Dermis microvascular lymphatic vessel endothelial cell (primary cell): Measurements from ENCODE around the gene CEP295NL. TPM values are rescaled to one million over a fixed set of nuclear protein-coding genes. Genes with fewer than 3 reads are reported as not detected.
"Not testable (repeated sequence)": the region's sequence is repeated elsewhere in the genome, so short reads cannot be mapped to it uniquely, and the experiment has no call there.

Experiments
- DNase-seq, 2 donors: peaks; one replicate each; pipeline versions ENCODE4 v3.0.0 to v3.0.0-alpha.2; 2010; ENCODE audit warnings: low read depth in 2 of 2
- total RNA-seq: library from RNA; depleted of rRNA; stranded (reverse); fragments of >200 nt; gene quantifications from 2 replicates; pipeline ENCODE4 v1.2.1, GENCODE V29; 2014

Gene CEP295NL
- total RNA-seq, 1 donor from 2014 or later: 0.64 TPM

DNA sequence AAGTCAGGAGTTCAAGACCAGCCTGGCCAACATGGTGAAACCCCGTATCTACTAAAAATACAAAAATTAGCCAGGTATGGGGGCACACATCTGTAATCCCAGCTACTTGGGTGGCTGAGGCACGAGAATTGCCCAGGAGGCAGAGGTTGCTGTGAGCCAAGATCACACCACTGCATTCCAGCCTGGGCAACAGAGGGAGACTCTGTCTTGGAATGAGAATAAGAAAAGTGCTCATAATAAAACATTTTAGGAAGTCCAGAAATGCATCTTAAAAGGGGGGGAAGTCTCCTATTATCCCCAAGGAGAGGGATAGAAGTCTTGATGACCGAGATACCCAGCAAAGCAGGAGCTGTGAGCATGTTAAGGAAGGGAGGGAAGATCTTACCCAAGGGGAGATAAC is 36.0 kb downstream of the CEP295NL start:
- DNase-seq: not testable (repeated sequence)

DNA sequence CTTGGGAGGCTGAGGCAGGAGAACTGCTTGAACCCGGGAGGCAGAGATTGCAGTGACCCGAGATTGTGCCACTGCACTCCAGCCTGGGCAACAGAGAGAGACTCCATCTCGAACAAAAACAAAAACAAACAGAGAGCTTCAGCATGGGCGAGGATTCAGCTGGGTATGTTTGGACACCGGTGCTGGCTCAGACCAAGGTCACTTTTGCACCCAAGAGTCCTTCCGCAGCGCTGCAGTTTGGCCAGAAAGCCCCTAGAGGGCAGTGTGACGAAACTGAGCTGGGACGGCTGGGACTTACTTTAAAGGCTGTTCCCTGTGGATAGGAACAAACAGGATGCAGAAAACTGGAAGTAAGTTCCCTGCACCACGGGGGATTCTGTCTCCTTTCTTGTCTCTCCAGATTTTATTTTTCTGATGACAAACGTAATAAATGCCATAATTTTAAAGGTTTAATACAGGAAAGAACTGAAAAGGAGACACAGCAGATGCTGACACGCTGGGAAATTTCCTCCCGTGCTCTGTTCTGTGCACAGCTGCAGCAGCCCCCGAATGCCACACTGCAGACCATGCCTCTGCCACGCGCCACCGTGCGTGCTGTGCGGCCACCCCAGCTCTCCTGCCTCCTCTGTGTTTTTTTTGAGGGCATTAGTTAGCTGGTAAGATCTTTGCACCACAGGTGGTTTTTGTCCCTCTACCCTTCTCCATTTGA is 37.2 kb downstream of the CEP295NL start:
- peak; percentile 61 to 83 for DNase-seq

DNA sequence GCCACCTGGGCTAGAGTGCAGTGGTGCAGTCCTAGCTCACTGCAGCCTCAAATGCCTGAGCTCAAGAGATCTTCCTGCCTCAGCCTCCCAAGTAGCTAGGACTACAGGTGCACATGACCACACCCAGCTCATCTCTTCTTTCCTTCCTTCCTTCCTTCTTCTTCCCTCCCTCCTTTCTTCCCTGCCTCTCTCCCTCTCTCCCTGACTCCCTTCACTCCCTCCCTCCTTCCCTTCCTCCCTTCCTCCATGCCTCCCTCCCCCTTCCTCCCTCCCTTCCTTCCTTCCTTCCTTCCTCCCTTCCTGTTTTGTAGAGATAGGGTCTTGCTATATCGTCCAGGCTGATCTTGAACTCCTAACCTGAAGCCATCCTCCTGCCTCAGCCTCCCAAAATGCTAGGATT is 38.9 kb downstream of the CEP295NL start:
- DNase-seq: no peak

DNA sequence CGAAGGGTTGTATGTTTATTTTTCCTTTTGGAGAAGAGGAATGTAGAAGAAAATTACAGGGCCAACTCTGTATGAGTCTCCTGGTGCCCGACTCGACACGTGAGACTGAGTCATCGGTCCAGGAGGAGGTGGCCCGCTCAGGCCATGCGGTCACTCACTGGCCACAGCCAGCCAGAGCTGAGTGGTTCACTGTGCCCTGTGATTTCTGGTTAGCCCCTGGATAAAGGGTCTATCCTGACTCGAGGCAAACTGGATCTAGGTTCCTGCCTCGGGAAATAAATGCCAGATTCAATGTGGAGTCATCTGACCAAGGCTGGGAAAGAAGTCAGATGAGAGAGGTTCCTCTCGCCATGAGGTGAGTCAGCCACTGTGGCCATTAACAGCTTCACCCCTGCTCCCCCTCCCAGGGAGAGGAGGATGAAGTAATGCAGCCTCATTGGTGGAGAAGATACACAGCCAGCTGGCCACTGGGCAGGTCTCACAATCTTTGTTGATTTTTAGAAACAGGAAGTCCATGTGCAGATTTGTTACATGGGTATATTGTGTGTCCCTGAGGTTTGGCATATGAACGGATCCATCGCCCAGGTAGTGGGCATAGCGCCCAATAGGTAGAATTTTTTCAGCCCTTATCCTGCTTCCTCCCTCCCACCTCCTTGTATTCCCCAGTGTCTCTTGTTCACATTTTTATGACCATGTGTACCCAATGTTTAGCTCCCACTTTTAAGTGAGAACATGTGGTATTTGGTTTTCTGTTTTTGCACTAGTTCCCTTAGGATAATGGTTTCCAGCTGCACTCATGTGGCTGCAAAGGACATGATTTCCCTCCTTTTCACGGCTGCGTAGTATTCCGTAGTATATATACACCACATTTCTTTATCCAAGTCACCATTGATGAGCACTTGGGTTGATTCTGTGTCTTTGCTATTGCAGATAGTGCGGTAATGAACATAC is 40.7 kb downstream of the CEP295NL start:
- DNase-seq: peak; percentile 84 to 96

DNA sequence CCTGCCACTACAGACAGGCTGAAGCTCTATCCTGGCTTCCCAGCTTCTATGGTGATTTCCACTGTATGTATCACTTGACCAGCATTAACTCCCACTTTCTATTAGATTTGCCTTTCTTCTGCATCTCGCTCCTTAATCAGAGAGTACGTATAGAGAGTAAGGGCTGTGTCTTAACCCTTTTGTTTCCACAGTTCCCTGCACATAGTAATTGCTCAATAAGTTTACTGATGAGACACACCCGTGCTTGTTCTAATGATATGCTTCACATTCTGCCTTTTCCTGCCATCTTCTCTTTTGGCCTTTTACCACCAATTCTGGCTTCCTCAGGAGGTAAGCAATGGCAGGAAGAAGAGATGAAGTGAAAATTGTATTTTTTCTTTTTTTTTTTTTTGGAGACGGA is 41.8 kb downstream of the CEP295NL start:
- no peak for DNase-seq

DNA sequence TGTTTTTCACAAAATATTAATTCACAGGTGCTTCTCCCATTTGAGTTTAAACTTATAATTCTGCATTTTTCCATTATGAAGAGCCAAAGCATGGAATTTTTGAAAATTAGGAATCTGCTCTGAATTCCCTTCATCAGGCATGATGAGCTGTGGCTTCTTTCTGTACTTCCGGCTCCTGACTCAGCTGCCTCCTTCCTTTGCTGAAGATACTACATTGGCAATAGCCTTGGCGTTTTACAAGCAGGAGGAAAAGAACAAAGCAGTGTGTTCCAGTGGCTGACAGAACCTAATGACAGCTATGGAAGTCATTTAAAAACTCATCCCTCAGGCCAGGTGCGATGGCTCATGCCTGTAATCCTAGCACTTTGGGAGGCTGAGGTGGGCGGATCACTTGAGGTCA is 44.0 kb downstream of the CEP295NL start:
- DNase-seq: no peak

DNA sequence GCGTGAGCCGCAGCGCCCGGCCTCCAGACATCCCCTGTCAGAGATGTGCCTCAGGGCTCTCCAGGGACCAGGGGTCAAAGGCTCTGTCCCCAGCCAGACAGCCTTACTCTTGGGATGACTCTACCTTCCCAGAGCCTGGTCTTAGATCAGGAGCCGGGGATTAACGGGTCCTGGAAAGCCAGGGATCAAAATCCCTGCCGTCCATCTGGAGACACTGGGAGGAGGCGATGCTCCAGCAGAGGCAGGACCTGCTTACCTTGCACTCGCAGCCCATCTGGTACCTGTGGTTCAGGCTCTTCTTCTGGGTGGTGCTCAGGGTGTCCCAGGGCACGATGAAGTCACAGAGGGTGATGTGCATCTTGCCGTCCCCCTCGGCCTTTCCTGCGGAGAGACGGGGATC is 45.7 kb downstream of the CEP295NL start:
- no peak for DNase-seq

DNA sequence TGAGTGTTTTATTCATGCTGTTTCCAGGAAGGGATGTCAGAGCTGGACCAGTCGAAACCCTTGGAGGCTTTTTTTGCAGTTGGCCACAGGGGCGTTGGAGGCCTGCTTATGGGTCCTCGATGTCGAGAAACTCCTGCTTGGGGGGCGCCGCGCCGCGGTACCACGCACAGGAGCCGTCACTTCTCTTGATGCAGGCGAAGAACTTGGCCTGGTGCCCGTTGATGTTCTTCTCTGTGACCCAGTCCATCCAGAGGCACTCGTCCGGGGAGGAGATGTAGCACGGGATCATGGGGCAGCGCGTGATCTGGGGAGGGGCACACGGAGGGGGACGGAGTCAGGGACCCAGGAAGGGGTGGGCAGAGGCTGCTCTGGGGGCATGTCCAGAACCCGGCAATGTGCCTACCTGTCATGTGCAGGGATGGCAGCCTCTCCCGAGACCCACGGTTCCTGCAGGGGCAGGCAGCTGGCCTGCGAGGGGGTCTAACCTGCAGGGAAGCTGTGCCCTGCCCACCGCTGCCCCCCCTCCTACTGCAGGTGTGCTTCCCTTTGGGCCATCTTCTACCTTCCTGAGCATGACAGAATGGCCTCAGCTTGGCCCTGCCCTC is 47.3 kb downstream of the CEP295NL start:
- no peak for DNase-seq

DNA sequence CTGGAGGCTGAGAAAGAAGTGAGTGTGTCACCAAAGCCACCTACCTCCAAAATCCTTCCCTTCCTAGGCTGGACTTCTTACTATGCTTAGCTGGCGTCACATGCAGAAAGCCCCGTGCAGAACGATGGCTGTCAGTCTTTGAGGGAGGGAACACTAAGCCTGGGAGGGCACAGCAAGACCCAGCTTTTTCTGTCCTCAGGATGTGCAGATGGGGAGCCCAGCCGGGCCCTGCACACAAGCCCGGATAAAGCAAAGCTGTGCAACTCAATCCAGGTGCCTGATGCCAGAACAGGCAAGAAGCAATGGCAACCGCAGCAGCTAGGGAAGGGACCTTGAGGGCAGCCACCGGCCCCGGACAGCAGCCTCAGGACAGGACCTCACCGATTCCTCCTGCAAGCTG is 48.5 kb downstream of the CEP295NL start:
- no peak for DNase-seq

DNA sequence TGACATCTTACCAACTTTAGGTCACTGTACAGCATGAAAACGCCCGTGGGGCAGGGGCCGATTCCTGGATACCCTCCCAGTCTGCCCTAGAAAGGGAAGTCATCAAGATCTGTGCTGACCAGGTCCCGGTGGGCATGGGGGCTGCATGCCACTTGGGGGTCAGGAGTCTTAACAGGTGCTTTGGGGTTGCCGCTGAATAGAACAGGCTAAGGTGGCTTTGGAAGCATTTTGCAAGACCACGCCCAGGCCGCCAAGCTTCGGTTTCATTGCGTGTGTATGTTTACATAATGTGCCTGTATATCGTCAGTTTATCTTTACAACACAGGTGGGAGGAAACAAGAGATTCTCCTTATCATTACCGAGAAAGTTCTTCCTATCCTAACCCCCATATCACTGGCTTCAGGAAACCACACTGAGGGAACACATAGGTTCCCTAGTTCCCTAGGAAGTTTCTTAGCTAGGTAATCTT is 49.0 kb downstream of the CEP295NL start:
- no peak for DNase-seq

DNA sequence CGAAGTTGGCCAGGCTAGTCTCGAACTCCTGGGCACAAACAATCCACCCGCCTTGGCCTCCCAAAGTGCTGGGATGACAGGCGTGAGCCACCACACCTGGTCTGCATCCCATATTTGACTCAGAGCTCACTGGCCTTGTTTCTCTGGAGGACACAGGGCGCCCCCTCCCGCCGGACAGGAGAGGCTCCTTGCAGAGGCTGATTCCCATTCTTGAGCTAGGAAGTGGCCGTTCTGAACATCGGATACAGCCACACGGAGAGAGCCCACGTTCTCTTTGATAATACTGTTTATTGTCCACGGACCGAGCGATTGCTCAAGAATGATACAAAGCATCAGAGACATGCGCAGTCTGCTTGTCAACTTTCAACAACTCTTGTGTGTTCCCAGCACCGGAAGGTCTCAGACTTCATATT is 50.3 kb downstream of the CEP295NL start:
- no peak for DNase-seq

DNA sequence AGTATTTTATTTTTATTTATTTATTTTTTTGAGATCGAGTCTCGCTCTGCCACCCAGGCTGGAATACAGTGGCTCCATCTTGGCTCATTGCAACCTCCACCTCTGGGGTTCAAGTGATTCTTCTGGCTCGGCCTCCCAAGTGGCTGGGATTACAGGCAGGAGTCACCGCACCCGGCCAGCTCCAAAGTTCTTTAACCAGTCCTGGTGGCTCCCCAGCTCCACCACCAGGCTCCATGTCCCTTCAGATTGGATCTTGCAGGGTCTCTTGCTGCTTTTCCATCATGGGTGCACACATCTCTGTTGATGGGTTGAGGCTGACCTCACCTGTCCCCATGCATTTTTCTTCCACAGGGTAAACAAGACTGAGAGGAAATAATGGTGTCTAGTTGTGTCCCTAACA is 54.0 kb downstream of the CEP295NL start:
- no peak for DNase-seq

DNA sequence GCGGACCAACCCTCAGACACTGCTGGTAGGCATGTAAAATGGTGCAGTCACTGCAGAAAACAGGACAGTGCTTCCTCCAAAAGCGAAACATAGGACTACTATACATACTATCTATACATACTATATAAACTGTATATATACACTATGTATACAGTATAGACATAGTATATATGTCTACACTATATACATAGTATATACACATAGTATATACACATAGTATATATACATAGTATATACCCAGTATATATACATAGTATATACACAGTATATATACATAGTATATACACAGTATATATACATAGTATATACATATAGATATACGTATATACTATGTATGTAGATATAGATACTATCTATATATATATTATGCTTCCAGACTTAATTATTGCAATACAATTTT is 55.9 kb downstream of the CEP295NL start:
- DNase-seq: no peak

DNA sequence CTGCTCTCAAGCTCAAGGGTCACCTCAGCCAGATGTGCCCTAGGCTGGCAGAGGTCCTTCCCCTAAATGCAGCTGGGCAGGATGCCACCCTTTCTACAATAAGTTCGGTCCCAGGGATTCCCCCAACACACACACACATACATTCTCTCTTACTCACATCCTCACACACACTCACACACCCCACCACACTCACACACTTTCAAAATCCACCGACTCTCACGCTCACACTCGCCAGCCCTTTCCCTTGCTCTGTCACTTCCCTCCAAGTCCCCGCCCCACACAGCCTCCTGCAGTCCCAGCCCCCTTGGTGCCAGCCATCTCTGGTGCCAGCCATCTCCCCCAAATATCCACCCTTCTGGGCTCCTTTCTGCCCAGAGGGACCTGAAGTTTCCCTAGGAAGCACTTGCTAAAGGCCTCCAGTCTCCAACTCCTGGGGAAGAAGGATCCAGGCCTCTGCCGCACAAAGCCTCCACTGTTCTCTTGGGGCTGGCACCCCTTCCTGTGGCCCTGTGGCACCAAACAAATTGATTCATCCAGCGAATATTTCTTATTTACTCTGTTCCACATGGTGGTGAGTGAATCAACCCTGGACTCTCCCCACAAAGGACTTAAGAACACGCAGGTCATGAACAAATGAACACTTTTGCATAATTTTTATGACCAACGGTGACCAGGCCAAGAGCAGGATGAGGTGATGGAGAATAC is 58.5 kb downstream of the CEP295NL start:
- DNase-seq: peak; percentile 52 to 71

DNA sequence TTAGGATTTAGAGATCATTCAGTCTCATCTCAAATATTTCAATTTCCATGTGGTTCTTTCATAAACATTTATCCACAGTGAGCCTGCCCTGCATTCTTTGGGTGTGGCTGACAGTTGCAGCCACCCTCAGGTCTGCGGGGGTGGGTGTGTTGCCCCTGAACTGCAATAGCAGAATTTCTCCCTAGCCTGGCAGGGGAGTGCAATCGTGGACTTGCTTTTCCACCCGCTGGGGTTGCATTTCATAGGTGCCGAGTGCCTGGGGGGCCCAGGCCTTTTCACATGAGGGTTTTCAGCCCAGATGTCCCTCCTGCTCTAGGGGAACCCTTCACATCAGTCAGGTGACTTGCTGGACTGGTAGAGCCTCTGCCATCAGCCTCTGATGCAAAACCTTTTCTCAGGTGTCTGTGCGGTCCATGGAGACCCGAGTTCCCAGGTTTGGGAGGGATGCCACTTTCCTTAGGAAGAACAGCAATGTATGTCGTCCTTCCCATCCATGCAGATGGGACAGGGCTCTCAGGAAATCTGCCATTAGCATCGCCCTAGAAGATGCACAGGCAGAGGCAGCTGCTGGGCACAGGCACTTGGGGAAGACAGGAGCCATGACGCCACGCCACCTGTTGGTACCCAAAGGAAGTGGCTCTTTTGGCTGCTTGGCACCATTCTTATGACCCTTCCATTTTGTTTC is 60.0 kb downstream of the CEP295NL start:
- DNase-seq: peak in 1 of 2 donors; percentile 53

DNA sequence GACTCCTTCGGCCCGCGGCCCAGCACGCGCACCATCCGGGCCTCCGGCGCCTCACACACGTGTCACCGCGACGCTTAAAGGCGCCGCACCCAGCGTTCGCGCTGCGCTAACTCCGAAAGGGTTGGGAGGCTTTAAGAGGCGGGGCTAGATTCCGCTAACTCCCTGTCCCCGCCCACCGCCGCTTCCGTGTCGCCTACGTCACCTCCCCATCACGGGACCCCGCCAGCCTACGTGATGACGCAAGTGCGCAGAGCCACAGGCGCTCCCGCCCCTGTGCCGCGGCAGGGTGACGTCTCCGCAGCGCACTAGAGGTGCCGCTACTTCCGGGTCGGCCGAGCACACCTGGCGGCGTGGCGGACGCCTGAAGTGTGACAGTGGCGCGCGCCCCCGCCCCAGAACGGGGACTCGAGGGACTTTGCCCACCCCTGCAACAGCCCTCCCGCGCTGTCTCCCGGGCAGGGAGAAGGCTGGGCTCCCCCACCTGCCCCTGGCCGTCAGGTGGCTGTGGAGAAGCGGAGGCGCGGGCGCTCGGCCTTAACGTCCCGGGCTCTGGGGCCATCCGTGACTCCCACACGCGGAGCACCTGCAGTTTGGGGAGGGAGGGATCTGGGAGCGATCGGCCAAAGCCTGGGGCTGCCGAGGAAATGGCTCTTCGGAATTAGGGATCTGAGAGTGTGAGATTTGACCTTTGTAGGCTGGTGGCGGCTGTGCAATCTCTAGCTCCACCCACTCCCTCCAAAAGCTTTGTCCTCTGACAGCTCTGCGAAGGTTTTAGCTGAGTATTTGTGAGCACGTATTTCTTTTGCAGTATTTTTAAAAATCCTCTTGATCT is 62.0 kb downstream of the CEP295NL start, which contains the start of gene USP36:
Gene USP36 (minus strand): TSS at position 35 of the 832 bp plus-strand sequence. CDS start 4,451 bp downstream, outside the sequence.
- DNase-seq: peak; percentile 98 to 99
